ENCODE measurements around the gene HPS5. TPM values are rescaled to one million over a fixed set of nuclear protein-coding genes. Genes with fewer than 3 reads are reported as not detected.

Gene HPS5
- total RNA-seq, 1 experiment from 2014 or later, result 25.9 TPM

GRCh38 chr11:18320617-18321016, 1.3 kb downstream of the HPS5 start:
- DNase-seq (ENCODE audit: extremely low read depth, low read depth), result no peak

DNA sequence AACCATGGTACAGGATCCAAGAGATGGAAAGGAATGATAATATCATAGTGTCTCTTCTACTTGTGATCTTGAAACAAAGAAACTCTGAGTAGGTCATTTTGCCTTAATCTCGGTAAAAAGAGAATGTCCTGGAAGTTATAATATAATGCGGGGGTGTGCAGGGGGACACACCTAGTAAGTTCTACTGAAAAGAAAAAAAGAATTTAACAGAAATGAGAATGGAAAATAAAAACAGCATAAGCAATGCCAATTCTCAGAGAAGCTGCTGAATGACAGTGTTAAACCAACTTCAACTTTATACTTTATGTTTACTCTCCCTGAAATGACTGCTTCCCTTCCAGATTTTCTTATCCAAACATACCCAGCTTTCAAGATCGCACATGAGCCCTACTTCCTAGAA, 2.0 kb downstream of the HPS5 start:
- no peak for DNase-seq (ENCODE audit: extremely low read depth, low read depth)

DNA sequence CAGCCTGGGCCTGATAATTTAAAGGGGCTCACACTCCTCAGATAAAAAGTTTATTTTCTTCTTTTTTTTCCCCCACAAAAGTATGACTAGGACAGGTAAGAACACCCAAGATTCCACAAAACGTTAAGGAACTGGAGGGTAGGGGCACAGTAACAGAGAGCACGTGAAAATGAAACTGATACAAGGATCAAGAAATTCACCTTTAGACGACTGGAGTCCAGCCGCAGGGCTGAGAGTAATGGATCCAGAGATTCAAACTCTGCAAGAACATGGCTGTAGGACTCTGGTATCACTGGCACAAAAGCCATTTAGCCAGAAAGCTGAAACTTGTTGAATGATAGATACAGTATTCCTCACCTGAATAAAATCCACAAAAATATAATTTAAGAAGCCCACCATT, 4.4 kb downstream of the HPS5 start:
- no peak for DNase-seq (ENCODE audit: extremely low read depth, low read depth)

DNA sequence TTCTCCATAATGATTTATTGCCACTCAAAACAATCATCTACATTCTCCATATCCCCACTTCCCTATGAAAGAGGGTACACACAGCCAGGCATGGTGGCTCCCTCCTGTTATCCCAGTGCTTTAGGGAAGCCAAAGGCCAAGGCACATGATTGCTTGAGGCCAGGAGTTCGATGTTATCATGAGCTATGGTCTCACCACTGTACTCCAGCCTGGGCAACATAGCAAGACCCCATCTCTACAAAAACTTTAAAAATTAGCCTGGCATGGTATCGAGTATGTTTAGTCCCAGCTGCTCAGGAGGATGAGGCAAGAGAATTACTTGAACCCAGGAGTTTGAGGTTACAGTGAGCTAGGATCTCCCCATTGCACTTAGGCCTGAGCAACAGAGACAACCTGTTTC, 6.0 kb downstream of the HPS5 start:
- no peak for DNase-seq (ENCODE audit: extremely low read depth, low read depth)

DNA sequence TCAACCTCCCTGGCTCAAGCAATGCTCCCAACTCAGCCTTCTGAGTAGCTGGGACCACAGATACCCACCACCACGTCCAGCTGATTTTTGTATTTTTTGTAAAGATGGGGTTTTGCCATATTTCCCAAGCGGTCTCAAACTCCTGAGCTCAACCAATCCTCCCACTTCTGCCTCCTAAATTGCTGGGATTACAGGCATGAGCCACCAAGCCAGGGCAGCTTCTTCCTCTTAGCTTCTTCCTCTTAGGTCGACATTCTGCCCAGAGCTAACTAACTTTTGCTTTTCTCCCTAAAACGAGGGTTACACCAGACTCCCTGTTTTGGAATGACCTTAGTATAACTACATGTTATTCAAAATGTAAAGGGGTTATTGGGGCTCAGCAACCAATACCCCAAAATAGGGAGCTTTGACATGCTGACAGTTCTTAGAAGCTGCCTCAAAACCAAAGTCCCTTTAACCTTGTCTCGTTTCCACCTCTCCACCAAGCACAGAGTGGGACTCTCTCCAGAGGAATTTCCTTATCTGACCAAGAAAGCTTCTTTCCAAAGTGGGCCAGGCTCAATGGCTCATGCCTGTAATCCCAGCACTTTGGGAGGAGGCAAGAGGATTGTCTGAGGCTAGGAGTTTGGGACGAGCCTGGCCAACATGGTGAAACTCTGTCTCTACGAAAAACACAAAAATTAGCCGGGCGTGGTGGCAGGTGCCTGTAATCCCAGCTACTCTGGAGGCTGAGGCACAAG, 7.0 kb downstream of the HPS5 start:
- no peak for DNase-seq (ENCODE audit: extremely low read depth, low read depth)

- DNase-seq (ENCODE audit: extremely low read depth, low read depth), result no peak
These were observed 7.8 kb downstream of the HPS5 start for GRCh38 chr11:18313965-18314763.

DNA sequence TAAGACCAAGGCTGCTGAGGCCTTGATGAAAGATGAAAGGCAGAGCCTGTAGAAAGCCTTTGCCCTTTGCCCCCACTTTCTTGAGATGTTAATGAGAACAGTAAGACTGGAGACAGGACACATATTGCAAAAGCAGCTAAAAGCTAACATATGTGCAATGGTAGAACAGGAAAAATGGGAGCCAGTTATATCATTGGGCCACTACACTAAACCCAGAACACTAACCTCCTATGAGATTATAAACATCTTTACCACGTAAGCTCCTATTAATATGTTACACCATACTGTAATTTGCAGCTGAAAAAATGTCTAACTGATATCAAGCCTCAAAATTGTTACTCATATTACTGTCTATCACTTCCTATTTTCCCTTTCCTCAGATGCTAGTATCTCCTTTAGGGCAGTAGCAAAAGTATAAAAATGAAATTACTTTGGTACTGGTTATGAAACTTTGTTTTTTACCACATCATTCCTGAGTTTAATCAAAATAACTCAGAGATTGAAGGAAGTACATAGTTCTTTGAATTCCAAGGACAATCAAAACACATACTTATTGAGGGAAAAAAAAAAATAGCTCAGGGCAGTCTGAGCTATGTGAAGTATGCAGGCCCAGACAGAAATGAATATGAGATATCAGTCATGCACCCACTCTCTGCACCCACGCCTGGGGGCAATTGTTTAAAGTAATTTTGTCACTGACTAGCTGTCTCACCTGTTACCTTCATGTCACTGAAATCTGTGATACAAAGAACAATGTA, 9.1 kb downstream of the HPS5 start:
- DNase-seq (ENCODE audit: extremely low read depth, low read depth), result no peak

- DNase-seq (ENCODE audit: extremely low read depth, low read depth), result no peak
These were observed 9.9 kb downstream of the HPS5 start for GRCh38 chr11:18312012-18312411.

GRCh38 chr11:18310800-18311340, 11.1 kb downstream of the HPS5 start:
- DNase-seq (ENCODE audit: extremely low read depth, low read depth), result no peak

DNA sequence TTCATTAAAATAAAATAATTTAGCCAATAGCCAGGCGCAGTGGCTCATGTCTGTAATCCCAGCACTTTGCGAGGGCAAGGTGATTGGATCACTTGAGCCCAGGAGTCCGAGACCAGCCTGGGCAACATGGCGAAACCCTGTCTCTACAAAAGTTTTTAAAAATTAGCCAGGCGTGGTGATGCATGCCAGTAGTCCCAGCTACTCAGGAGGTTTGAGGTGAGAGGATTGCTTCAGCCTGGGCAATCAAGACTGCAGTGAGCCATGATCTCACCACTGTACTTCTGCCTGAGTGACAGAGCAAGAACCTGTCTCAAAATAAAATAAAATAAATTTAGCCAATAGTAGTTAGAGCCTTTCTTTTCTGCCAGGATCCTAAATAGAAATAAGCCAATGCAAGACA, 12.2 kb downstream of the HPS5 start:
- no peak for DNase-seq (ENCODE audit: extremely low read depth, low read depth)

DNA sequence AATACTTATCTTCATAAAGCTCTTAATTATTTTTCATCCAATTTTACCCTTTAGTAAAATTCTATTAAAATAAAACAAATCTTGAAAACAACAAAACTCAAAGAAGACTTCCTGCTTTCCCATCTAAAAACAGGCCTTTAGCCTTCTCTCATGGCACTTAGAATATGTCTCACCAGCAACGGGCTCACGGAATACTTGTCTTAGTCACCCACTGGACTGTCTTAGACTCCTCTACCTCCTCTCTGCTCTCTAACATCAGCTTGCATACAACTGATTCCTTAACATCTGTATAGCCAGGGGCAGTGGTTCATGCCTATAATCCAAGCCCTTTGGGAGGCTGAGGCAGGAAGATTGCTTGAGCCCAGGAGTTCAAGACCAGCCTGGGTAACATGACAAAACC, 13.7 kb downstream of the HPS5 start:
- DNase-seq (ENCODE audit: extremely low read depth, low read depth), result no peak

- DNase-seq (ENCODE audit: extremely low read depth, low read depth), result no peak
These were observed 14.3 kb downstream of the HPS5 start for GRCh38 chr11:18307461-18308139.

GRCh38 chr11:18304745-18305144, 17.2 kb downstream of the HPS5 start:
- DNase-seq (ENCODE audit: extremely low read depth, low read depth), result no peak

- DNase-seq (ENCODE audit: extremely low read depth, low read depth), result no peak
These were observed 22.2 kb downstream of the HPS5 start for GRCh38 chr11:18299721-18300120.

DNA sequence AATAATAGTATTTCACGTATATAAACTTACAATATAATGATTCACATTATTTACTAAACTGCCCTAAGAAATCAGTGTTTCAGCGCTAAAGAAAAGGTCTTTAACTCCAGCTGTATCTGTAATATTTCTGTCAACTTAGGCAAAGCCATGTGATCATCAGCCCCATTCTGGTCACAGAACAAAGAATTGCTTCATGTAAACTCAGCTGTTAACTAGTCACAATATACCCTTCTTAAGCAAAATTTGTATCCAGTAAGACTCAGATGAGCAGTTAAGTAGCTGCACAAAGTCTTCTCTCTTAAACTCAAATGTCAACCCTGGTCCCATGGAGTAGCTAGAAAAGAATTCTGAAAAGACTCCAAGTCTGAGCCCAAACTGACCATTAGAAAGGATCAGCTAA, 26.6 kb downstream of the HPS5 start:
- no peak for DNase-seq (ENCODE audit: extremely low read depth, low read depth)

DNA sequence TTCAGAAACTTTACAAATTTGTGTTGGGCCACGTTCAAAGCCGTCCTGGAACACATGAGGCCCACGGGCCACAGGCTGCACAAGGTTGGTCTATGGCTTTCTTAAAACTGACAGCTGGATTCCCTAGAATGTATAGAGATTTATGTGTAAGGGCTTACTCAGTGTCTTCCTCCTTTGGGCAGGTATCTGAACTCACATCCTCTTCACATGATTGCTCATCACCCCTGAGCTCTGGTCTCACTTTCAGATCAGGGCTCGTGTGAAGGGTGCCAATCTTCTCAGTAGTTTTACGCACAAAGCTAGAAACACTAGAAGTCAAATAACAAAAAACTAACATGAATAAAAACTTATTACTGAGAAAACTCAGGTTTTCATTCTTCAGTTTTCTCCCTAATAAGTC, 27.1 kb downstream of the HPS5 start:
- no peak for DNase-seq (ENCODE audit: extremely low read depth, low read depth)

DNA sequence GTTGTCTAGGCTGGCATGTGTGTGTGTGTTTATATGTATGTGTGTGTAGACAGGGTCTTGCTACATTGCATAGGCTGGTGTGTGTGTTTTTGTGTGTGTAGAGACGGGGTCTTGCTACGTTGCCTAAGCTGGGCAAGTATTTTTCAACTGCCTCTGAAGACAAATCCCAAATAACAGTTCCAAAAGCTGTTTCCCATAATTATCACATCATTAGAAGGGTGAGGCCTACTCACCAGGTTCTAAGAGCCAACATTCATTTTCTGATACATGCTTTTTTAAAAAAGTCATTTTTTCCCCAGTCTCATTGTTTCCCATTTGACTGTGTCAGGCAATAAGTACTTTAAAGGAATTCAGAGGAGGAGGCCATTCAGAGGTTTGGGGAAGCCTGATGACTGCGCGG, 33.0 kb downstream of the HPS5 start:
- DNase-seq (ENCODE audit: extremely low read depth, low read depth), result no peak

DNA sequence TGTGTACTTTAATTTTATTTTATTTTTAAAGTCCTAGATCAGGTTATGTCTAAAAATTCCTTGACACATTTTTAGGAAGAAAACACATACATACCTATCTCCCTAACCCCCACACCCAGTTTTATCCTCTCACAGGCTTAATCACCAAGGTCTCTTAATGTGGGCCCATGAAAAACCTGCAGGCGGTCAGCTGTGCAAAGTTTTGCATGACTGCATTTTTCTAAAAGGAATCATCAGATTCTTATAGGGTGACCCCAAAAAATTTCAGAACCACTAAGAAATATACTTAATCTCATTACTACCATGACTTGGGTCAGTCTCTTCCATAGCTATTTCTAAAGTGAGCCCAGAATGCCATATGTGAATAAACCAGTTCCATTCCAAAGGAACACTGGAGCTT, 36.1 kb downstream of the HPS5 start:
- DNase-seq (ENCODE audit: extremely low read depth, low read depth), result no peak

- no peak for DNase-seq (ENCODE audit: extremely low read depth, low read depth)
These were observed 39.3 kb downstream of the HPS5 start for GRCh38 chr11:18282626-18283025.

GRCh38 chr11:18280438-18281045, 41.4 kb downstream of the HPS5 start:
- DNase-seq (ENCODE audit: extremely low read depth, low read depth), result no peak

All from NCI-H460 (cell line).